OCI-LY3 (cell line): ENCODE measurements around the gene MPRIP.

Experiments used
- H2AFZ ChIP-seq: fragments of 200-600, 300-600 bp; shearing (Covaris generic); 2 replicates; pipeline ENCODE4 v1.6.0; 2014; ENCODE audit warnings: antibody characterized with exemption, low read depth, low read length
- H3K27ac ChIP-seq: fragments of 200-600, 300-600 bp; sonication (generic); 2 replicates; pipeline ENCODE4 v1.5.1; 2014; ENCODE audit warnings: mild to moderate bottlenecking, low read length, moderate library complexity, mixed read lengths
- H3K27me3 ChIP-seq: fragments of 200-600, 300-600 bp; sonication (generic); 2 replicates; pipeline ENCODE4 v1.6.1; 2014; ENCODE audit warnings: low read depth, low read length, mixed read lengths
- H3K36me3 ChIP-seq: fragments of 200-600, 300-600 bp; sonication (generic); replicated peaks from 2 replicates; pipeline ENCODE3; 2014; ENCODE audit warnings: low read depth, low read length, mixed read lengths
- H3K4me1 ChIP-seq: fragments of 300-600, 200-600 bp; sonication (generic); 2 replicates; pipeline ENCODE4 v1.6.1; 2014; ENCODE audit warnings: low read length, mixed read lengths
- H3K4me2 ChIP-seq: fragments of 200-600, 300-600 bp; sonication (generic); 2 replicates; pipeline ENCODE4 v1.6.1; 2014; ENCODE audit warnings: low read length, mixed read lengths
- H3K4me3 ChIP-seq: fragments of 300-600, 200-600 bp; sonication (generic); 2 replicates; pipeline ENCODE4 v1.5.1; 2014; ENCODE audit warnings: antibody characterized with exemption, mild to moderate bottlenecking, low read length, moderate library complexity
- H3K79me2 ChIP-seq: fragments of 300-600, 200-600 bp; shearing (Covaris generic); 2 replicates; pipeline ENCODE4 v1.6.1; 2014; ENCODE audit warnings: mild to moderate bottlenecking, low read length, mixed read lengths
- H3K9ac ChIP-seq: fragments of 300-600, 200-600 bp; shearing (Covaris generic); 2 replicates; pipeline ENCODE4 v1.6.0; 2014; ENCODE audit warnings: mild to moderate bottlenecking, low read length, moderate library complexity
- H3K9me3 ChIP-seq: fragments of 200-600, 300-600 bp; shearing (Covaris generic); 2 replicates; pipeline ENCODE4 v1.6.1; 2014; ENCODE audit warnings: low read length, mixed read lengths; ENCODE audit not compliant: insufficient read depth
- H4K20me1 ChIP-seq: fragments of 200-600, 300-600 bp; sonication (generic); 2 replicates; pipeline ENCODE4 v1.6.1; 2016; ENCODE audit warnings: low read length, mixed read lengths; ENCODE audit not compliant: insufficient read depth
- CTCF ChIP-seq: fragments of 200-600, 300-600 bp; sonication (generic); IDR thresholded peaks from 2 replicates; pipeline ENCODE4 v1.5.1; 2014; ENCODE audit warnings: antibody characterized with exemption, low read length, low read depth
- EZH2phosphoT487 ChIP-seq: fragments of 200-600 bp; shearing (Covaris generic); IDR thresholded peaks from 2 replicates; pipeline ENCODE4 v1.6.1; 2018; ENCODE audit warnings: antibody characterized with exemption, mixed run types, low read depth

Gene MPRIP

GRCh38 chr17:17075125-17075781 lies 33.0 kb downstream of the MPRIP start:
- no peaks in the 10 kb centered on the region for H3K36me3 ChIP-seq
- H3K4me1 ChIP-seq: no peaks in the 10 kb centered on the region
- no peaks in the 10 kb centered on the region for H3K9me3 ChIP-seq
- H4K20me1 ChIP-seq: no peaks in the 10 kb centered on the region; the same call in 1 of the 2 replicates
- no peak overlapping the region for H3K4me3 ChIP-seq
- no peak overlapping the region for H3K4me2 ChIP-seq
- H3K27ac ChIP-seq: no peak overlapping the region
- no peak overlapping the region for H2AFZ ChIP-seq
- TF ChIP-seq EZH2phosphoT487 (no peak), CTCF (no peak)
- H3K27me3 ChIP-seq: no peaks in the 10 kb centered on the region
- H3K79me2 ChIP-seq: peaks cover 32% of the 10 kb centered on the region
- no peak overlapping the region for H3K9ac ChIP-seq

GRCh38 chr17:17076066-17076465 lies 33.8 kb downstream of the MPRIP start:
- Histone ChIP-seq H3K4me3 (no peak overlapping the region), H3K4me2 (no peak overlapping the region), H3K4me1 (no peaks in the 10 kb centered on the region), H3K9ac (no peak overlapping the region), H2AFZ (no peak overlapping the region), H3K27me3 (no peaks in the 10 kb centered on the region), H3K36me3 (no peaks in the 10 kb centered on the region), H3K79me2 (peaks cover 24% of the 10 kb centered on the region), H3K27ac (no peak overlapping the region), H4K20me1 (no peaks in the 10 kb centered on the region), H3K9me3 (no peaks in the 10 kb centered on the region)
- TF ChIP-seq EZH2phosphoT487: no peak
- no peak for TF ChIP-seq CTCF

- no peak overlapping the region for H3K4me2 ChIP-seq
- no peak overlapping the region for H3K27ac ChIP-seq
- no peaks in the 10 kb centered on the region for H3K4me1 ChIP-seq
- no peaks in the 10 kb centered on the region for H3K36me3 ChIP-seq
- H3K27me3 ChIP-seq: no peaks in the 10 kb centered on the region
- no peak for TF ChIP-seq EZH2phosphoT487
- no peak for TF ChIP-seq CTCF
- no peaks in the 10 kb centered on the region for H4K20me1 ChIP-seq
- H2AFZ ChIP-seq: no peak overlapping the region
- no peak overlapping the region for H3K9ac ChIP-seq
- H3K79me2 ChIP-seq: peaks cover 18% of the 10 kb centered on the region
- H3K4me3 ChIP-seq: no peak overlapping the region
- H3K9me3 ChIP-seq: no peaks in the 10 kb centered on the region
These were observed 34.8 kb downstream of the MPRIP start for GRCh38 chr17:17077101-17077500.

- Histone ChIP-seq H3K9ac (no peak overlapping the region), H2AFZ (no peak overlapping the region), H3K27me3 (no peaks in the 10 kb centered on the region), H3K79me2 (peaks cover 14% of the 10 kb centered on the region), H3K4me3 (no peak overlapping the region), H3K36me3 (no peaks in the 10 kb centered on the region), H3K4me1 (no peaks in the 10 kb centered on the region), H3K9me3 (no peaks in the 10 kb centered on the region), H4K20me1 (no peaks in the 10 kb centered on the region), H3K27ac (no peak overlapping the region), H3K4me2 (no peak overlapping the region)
- TF ChIP-seq CTCF (no peak), EZH2phosphoT487 (no peak)
These were observed 35.8 kb downstream of the MPRIP start for GRCh38 chr17:17077861-17078732.
